Bronchial epithelial cell (primary cell): Measurements from ENCODE around the gene SAMD13. TPM values are rescaled to one million over a fixed set of nuclear protein-coding genes. Genes with fewer than 3 reads are reported as not detected.
A peak's percentile ranks its signal among the peaks of the same experiment; 100 is the strongest.

Experiments
- DNase-seq: peaks from one replicate; pipeline ENCODE4 v3.0.0-alpha.2; 2010; ENCODE audit warnings: low read depth
- FAIRE-seq: peaks from 2 replicates; lab custom pipeline; 2011; peaks lifted over from hg19 to GRCh38; lab: Jason Lieb, UNC
- H3K27me3 ChIP-seq: 2 replicates; pipeline ENCODE4 v1.5.1; 2011; ENCODE audit warnings: low read length; ENCODE audit not compliant: control insufficient read depth, insufficient read depth
- H3K36me3 ChIP-seq: 2 replicates; pipeline ENCODE4 v1.5.1; 2011; ENCODE audit warnings: low read length; ENCODE audit not compliant: control insufficient read depth, insufficient read depth
- H3K4me3 ChIP-seq: 2 replicates; pipeline ENCODE4 v1.5.1; 2011; ENCODE audit warnings: mild to moderate bottlenecking, low read depth, low read length, control low read depth
- total RNA-seq: library from RNA; depleted of rRNA; stranded (reverse); fragments of >200 nt; gene quantifications from 2 replicates; pipeline ENCODE4 v1.2.1, GENCODE V29; 2014
- TF ChIP-seq, protein P1 (sequence below): IDR thresholded peaks from 2 replicates; pipeline ENCODE4 v1.5.1; 2011; ENCODE audit warnings: mild to moderate bottlenecking, moderate library complexity, low read length, control low read depth, inconsistent platforms; ENCODE audit not compliant: insufficient read depth, severe bottlenecking

Gene SAMD13
- total RNA-seq, 1 donor from 2014 or later = 0.26 TPM

DNA sequence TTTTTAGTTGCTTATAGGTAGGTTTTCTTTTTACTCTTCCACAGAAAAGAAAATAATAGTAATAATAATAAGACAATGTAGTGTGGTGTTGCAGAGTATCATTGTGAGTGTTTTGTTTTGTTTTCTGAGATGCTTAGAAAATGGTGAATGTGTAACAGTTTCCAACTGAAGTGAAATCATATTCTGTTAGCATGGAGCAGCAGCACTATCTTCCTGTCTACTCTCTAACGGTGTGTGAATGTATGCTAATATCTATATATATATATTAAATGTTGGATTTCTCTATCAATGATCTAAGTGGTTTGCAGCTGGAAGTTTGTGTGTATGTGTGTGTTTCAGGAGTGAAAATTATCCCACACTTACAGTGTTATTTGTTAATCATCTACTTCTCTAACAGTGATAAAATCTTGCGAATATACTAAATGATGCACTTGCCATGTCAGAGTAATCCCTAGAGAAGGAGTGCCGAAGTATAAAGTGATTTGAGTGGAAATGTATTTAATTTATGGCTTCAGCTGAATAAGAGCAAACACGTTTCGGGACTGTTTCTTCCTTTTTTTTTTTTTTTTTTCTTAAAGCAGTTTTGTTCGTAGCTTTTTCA, 377 bp downstream of the SAMD13 start:
- DNase-seq = peak; percentile 4
- H3K4me3 ChIP-seq = no peak overlapping the region
- no peak for FAIRE-seq

DNA sequence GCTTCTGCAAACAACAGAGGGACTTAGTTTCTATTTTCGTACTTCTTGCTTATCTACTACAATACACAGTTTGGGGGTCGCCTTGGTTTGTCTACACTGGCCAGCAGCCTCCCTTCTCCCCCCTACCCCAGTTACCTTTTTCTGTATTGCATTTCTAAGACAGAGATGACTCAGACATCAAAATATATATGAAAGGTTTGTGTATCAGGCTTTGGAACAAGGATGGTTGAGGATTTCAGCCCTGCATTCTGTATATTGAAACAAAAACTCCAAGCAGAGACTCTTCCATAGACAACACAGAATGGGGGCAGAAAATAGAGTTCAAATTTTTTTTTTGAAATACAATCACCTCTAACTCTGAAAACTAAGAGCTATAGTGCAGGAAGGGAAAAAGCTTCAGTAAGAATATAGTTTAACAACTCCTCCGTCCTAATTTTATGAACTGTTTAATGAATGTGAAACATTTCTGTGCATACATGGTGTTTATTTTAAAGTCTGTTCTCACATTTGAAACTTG, 1.9 kb downstream of the SAMD13 start:
- no peak for FAIRE-seq
- no peaks in the 10 kb centered on the region for H3K36me3 ChIP-seq

More for the DNA sequence above, 377 bp downstream of the SAMD13 start:
- H3K36me3 ChIP-seq = no peaks in the 10 kb centered on the region
- TF ChIP-seq, protein P1, sequence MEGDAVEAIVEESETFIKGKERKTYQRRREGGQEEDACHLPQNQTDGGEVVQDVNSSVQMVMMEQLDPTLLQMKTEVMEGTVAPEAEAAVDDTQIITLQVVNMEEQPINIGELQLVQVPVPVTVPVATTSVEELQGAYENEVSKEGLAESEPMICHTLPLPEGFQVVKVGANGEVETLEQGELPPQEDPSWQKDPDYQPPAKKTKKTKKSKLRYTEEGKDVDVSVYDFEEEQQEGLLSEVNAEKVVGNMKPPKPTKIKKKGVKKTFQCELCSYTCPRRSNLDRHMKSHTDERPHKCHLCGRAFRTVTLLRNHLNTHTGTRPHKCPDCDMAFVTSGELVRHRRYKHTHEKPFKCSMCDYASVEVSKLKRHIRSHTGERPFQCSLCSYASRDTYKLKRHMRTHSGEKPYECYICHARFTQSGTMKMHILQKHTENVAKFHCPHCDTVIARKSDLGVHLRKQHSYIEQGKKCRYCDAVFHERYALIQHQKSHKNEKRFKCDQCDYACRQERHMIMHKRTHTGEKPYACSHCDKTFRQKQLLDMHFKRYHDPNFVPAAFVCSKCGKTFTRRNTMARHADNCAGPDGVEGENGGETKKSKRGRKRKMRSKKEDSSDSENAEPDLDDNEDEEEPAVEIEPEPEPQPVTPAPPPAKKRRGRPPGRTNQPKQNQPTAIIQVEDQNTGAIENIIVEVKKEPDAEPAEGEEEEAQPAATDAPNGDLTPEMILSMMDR = no peak
- H3K27me3 ChIP-seq = no peaks in the 10 kb centered on the region

DNA sequence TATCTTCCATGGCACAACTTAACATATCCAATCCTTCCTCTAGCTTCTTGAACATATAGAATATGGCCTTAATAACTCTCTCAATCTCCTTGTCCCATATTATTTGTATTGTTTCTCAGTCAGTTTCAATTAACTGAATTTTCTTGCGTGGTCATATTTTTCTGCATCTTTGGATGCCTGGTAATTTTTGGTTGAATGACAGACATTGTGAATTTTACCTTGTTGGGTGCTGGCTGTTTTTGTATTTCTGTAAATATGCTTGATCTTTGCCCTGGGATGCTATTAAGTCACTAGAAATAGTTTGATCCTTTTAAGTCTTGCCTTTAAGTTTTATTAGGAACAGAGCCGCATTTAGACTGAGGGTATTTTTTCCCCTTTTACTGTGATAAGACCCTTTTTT, 5.9 kb downstream of the SAMD13 start:
- no peak for DNase-seq
- H3K27me3 ChIP-seq = no peaks in the 10 kb centered on the region
- TF ChIP-seq, protein P1 = no peak
- no peaks in the 10 kb centered on the region for H3K36me3 ChIP-seq
- no peak for FAIRE-seq
- no peak overlapping the region for H3K4me3 ChIP-seq

More for the DNA sequence above, 1.9 kb downstream of the SAMD13 start:
- peak; percentile 27 for DNase-seq
- TF ChIP-seq, protein P1 = no peak
- no peaks in the 10 kb centered on the region for H3K27me3 ChIP-seq
- peak overlapping the region; percentile 17 for H3K4me3 ChIP-seq

DNA sequence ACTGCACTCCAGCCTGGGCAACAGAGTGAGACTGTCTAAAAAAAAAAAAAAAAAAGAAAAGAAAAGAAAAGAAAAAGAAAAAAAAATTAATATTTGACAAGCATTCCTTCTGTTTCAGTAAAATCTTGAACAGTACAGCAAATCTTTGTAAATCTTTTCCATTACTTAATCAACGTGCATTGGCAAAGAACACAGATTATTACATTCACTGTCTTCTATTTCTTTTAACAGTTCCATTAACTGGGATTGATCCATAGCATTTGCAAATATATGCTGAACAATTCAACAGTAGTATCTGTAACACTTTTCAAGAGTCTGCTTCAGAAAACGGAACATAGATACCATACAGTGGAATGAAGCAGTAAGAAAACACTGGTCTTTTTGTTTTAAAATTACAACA, 9.8 kb downstream of the SAMD13 start:
- no peaks in the 10 kb centered on the region for H3K36me3 ChIP-seq
- no peak overlapping the region for H3K4me3 ChIP-seq
- FAIRE-seq = no peak
- H3K27me3 ChIP-seq = no peaks in the 10 kb centered on the region
- TF ChIP-seq, protein P1 = no peak
- DNase-seq = no peak

DNA sequence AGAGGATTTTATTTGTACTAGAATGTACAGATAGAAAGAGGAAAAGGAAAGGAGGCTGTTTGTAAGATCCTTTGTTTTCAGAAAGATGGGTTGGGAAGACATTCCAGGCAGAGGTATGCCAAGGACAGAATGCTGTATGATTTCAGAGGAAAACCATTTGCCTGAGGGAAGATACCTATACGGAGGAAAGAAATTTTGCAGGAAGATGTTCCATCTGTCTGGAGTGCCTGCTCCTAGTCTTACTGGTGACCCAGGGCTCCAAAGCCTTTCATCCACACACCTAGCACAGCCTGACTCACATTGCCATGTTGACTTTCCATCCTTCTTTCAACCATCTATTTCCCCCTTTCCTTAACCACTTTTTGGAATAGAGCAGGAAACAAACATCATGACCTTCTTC, 18.2 kb downstream of the SAMD13 start:
- FAIRE-seq = peak; percentile 13
- H3K4me3 ChIP-seq = no peak overlapping the region
- DNase-seq = no peak

More for the DNA sequence above, 18.2 kb downstream of the SAMD13 start:
- Histone ChIP-seq H3K36me3 (no peaks in the 10 kb centered on the region), H3K27me3 (no peaks in the 10 kb centered on the region)
- TF ChIP-seq, protein P1 = no peak
